AG08396 (cell line): Measurements from ENCODE around the gene OR10H5.
"Not testable (repeated sequence)": the region's sequence is repeated elsewhere in the genome, so short reads cannot be mapped to it uniquely, and the experiment has no call there.

Source experiments
- DNase-seq: peaks from one replicate; pipeline ENCODE4 v3.0.0; 2012; ENCODE audit warnings: low spot score, mixed read lengths

OR10H5 gene, protein sequence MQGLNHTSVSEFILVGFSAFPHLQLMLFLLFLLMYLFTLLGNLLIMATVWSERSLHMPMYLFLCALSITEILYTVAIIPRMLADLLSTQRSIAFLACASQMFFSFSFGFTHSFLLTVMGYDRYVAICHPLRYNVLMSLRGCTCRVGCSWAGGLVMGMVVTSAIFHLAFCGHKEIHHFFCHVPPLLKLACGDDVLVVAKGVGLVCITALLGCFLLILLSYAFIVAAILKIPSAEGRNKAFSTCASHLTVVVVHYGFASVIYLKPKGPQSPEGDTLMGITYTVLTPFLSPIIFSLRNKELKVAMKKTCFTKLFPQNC

GRCh38 chr19:15787611-15788155 lies at the start of gene OR10H5:
Gene OR10H5 (plus strand): TSS chr19:15787661. CDS start chr19:15794049, 6,388 bp downstream.
- DNase-seq = no peak

DNA sequence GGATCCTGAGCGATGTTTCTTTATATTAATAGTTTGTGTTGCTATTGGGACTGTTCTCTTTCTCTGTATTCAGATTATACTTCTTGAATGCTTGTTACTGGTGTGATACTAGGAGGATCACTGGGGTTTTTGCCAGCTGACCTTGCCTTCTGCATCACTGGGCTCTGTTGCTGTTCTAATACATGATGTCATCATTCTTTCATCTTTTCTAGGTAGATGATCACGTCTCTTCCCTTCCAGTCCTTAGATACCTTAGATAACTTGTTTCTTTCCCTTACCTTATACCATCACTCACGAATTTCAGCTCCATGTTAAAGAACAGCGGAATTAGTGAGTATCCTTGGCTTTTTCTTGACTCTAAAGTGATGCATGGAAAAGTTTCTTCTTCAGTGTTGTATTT lies 49.7 kb upstream of the OR10H5 start, which contains the start of gene OR10H3:
Gene OR10H3, plus strand, starts transcription at position 264 of the 400 bp plus-strand sequence. CDS start 3,408 bp downstream, outside the sequence.
- no peak for DNase-seq

DNA sequence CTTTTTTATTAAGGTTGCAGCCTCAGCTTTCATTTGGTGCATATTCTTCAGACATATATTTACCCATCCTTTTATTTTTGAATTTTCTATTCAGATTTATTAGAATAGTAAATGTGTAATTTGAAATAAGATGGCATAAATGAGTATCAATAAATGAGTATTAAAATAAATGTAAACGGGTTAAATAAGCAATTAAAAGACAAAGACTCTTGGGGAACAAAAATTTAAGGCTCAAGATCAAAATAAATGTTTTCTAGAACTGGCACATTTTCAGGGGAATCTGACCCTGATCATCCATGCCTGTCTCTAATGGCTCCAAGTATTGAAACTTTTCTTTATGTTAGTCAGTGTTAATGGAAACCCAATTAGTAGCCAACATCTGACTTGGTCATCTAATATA lies 46.7 kb upstream of the OR10H5 start:
- no peak for DNase-seq

DNA sequence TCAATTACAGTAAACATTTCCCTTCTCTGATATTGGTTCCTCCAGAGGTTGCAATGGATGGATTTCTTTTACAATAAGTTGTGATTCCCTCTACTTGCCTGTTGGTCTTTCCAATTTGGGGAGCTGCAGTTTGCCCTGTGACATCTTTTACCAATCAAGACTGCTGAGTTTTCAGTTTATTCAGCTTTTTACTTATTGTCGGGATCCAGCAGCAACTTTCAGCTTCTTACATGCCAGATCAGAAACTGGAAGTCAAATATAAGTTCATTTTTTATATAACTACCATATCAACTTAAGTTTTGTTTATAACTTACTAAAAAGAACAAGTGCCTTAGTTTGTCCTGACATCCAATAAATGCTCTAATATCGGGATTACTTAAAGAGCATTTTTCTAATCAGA lies 39.2 kb upstream of the OR10H5 start:
- no peak for DNase-seq

GRCh38 chr19:15758379-15758778 lies 29.1 kb upstream of the OR10H5 start:
- no peak for DNase-seq

GRCh38 chr19:15759962-15760565 lies 27.4 kb upstream of the OR10H5 start:
- no peak for DNase-seq

DNA sequence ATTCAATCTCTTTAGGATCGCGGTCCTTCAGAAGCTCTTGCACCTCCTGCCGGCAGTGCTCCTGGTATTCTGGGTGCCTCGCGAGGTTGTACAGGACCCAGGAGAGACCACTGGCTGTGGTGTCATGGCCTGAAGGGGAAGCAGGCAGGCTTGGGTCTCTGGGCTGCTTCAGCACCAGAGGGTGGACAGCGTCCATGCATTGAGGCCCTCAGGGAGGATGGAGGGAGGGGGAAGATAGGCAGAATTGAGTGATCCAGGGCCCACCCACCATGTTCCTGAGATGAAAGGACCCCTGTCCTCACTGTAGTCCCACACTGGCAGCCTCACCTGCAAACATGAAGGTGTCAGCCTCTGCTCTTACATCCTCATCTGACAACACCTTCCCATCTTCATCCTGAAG lies 17.9 kb upstream of the OR10H5 start:
- DNase-seq = no peak

DNA sequence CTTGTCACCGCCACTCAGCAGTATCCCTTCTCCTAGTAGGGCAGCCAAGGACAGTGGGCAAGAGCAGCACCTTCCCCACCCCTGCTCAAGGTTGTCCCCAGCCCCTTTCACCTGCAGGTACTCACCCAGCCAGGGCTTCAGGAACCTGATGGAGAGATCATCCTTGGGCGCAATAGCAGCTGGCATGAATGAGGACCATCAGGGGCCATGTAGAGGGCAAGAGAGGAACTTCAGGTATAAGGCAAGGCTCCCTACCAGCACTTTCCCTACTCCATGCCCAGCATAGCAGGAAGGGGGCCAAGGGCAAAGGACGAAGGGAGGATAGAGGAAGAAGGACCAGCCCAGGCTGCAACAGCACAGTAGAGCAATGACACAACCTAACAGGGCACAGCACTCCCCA lies 13.3 kb upstream of the OR10H5 start:
- DNase-seq = not testable (repeated sequence)

GRCh38 chr19:15775249-15775648 lies 12.2 kb upstream of the OR10H5 start:
- DNase-seq = no peak

DNA sequence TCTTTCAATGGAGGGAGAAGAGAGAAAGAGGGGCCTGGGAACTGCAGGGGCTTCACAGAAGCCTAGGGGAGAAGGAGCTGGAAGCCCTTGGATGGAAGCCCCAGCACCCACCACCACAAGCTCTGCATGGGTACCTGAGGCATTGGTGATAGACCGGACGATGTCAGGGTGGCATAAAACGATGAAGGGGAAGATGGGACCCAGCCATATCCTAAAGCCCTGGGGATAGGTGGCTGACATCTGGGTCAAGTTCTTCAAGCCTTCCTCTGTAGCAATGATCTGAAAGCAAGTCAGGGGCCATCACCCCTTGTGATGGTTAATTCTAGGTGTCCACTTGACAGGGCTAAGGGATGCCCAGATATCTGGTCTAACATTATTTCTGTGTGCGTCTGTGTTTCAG lies 11.2 kb upstream of the OR10H5 start:
- DNase-seq = no peak

DNA sequence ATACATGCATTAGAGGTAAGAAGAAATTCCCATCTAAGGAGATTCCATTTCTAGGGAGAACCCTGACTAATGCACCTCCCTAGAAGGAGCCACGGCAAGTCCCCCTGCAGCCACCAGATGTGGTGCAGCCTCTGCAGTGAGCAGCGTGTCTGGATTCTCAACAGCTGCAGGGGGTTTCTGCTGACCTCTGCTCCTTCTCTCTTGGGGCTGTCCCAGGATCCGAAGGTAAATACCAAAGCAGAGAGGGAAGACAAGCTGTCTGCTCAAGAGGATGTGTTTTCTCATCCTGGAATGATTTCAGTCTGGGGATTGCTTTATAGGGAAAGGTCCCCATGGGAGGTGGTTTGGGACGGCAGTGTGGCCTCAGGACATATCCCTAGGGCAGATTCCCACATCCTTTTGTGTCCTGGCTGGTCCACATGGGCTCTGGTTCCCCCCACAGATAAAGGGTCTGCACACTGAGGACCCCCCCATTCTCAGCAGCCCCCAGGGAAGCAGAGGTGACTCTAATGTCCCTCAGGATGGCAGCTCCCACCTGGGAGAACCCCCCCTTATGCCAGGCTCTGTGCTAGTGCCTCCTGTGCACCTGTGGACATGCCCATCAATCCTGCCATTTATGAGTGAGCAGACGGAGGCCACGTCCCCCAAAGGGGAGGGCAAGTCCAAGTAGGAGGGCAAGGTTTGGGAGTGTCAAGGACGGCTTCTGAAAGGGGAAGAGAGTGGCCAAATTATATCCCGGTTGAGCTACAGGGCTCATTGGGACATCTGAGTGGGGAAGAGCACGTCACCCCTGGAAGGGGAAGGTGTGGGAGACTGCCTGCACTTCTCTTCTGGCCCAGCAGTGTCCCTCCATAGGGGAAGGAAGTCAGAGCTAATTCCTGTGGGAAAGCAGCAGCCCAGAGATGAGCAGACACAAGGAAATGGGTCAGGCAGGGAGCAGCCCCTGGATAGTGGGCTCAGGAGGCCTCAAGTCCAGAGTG lies 10.2 kb upstream of the OR10H5 start:
- DNase-seq = no peak

DNA sequence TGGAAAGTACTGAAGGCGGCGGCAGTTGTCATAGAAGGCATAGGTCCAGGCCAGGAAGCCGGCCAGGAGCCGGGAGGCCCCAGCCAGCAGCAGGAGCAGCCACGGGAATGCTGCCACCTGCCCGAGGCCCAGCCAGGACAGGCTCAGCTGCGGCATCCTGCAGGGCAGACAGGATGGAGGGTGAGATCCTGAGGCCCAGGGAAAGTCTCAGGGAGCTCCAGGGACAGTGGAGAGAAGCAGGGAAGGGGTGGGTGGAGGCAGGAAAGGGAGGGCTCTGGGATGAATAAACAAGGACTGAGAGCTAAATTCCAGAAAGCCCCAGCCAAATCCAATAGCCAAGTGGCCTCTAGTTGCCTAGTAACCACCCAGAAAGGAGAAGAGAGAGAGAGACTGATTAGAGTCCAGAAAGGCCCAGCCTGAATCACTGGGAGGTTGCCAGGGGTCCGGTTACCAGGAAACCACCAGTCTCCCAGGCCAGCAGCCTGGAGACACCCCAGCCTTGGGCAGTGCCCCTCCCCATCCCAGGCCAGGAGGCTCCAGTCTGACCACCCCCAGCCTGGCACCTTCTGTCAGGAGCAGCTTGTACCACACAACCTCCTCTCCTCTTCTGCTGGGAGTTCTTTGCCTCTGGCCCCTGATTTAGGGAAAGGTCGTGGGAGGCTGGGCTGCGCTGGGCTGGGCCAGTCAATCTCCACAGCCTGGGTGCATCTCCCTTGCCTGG lies 7.5 kb upstream of the OR10H5 start:
- peak; percentile 14 for DNase-seq

- DNase-seq = no peak
Measured at GRCh38 chr19:15780610-15781418, 6.6 kb upstream of the OR10H5 start.

DNA sequence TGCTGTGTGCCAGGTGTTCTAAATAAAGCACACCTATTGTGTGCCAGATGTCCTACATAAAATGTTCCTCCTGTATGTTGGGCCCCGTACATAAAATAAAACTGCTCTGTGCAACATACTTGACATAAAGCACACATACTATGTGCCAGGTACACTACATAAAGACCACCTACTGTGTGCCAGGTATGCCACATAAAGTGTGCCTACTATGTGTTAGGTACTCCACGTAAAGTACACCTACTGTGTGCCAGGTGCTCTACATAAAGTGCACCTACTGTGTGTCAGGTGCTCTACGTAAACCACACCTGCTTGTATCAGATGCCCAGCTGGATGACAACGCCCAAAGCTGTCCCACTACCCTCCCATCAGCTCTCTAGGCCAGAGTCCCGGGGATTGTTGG lies 5.8 kb upstream of the OR10H5 start:
- no peak for DNase-seq

GRCh38 chr19:15782211-15782610 lies 5.2 kb upstream of the OR10H5 start:
- DNase-seq = no peak

DNA sequence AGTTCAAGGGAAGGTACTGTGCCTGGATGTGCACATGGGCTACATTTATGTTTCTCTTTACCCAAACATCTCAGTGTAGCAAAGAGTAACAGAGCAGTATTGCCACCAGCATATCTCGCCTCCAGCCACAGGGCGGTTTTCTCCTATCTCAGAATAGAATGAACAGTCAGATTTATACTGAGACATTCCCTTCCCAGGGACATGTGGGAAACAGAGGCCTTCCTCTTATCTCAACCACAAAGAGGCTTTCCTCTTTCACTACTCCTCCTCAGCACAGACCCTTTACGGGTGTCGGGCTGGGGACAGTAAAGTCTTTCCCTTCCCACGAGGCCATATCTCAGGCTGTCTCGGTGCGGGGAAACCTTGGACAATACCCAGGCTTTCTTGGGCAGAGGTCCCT lies 4.6 kb upstream of the OR10H5 start:
- DNase-seq = not testable (repeated sequence)

GRCh38 chr19:15788594-15789270 lies 1.3 kb downstream of the OR10H5 start:
- no peak for DNase-seq

DNA sequence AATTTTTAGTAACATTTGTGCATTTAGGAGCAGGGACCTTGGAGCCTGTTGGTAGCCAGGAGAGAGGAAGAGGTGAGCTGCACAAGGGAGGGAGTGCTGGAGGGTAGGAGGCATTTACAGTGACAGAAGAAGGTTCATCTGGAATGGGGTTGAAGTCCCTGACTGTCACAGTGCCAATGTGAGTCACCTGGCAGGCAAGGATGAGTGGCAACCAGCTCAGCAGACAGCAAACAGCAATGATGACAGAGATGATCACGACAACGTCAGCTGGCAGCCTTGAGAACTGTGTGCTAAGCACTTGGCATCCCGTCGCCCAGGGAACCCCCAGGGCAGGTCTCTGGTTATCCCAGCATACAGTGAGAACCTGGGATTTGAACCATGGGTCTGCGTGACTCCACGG lies 2.6 kb downstream of the OR10H5 start:
- DNase-seq = no peak

DNA sequence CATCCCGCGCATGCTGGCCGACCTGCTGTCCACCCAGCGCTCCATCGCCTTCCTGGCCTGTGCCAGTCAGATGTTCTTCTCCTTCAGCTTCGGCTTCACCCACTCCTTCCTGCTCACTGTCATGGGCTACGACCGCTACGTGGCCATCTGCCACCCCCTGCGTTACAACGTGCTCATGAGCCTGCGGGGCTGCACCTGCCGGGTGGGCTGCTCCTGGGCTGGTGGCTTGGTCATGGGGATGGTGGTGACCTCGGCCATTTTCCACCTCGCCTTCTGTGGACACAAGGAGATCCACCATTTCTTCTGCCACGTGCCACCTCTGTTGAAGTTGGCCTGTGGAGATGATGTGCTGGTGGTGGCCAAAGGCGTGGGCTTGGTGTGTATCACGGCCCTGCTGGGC lies 6.8 kb downstream of the OR10H5 start:
- DNase-seq = not testable (repeated sequence)

DNA sequence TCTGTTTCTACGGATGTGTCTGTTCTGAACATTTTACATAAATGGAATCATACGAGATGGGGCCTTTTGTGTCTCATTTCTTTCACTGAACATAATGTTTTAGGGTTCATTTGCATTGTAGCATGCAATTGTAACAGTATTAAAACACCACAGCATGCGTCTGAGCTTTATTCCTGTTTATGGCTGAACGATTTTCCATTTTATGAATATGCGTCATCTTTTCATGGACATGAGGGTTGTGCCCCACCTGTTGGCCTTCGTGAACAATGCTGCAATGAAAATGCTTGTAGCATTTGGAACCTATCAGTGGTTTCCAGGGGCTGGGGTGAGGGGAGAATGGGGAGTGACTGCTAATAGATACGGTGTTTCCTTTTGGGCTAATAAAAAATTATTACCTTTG lies 22.9 kb downstream of the OR10H5 start:
- no peak for DNase-seq
